Measurements from ENCODE around the gene WNK2. TPM values are rescaled to one million over a fixed set of nuclear protein-coding genes. Genes with fewer than 3 reads are reported as not detected.

Gene WNK2
- total RNA-seq, 1 donor from 2014 or later = 0.06 TPM

GRCh38 chr9:93198117-93198837 lies 14.3 kb downstream of the WNK2 start:
- DNase-seq (ENCODE audit: extremely low read depth, low read depth, low spot score) = no peak

DNA sequence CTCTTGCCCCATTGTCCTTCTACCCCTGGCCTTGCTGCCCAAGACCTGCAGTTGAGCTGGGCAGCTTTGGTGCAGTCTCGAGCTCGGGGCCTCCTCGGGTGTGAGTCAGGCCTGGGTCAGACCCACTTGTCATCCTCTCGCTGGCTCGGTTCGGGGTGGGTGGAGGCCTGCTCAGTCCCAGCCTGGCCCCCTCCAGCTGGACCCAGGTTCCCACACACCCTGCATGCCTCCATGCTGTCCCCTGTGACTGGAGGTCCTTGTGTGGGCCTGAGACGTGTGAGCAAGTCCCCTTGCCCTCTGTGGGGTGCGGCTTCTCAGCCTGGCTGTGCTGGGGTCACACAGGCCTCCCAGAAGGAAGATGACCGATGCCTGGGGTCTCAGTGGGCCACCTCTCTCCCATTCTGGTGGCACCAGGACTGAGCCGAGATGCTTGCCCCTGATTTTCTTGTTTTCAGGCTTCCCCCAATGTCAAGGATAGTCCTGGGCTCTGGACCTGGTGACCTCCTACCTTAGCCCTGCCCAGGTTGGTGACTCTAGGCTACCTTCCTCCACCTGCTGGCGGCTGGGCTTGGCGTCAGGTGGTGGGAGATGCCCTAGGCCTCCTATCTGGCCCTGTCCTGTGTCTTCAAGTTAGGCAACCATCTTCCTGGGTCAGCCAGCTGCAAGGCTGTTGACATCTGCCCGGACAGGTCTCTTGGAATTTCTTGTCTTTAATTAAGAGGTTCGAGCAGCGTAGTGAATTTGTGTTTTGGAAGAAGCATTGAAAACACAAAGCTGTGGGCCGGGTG lies 15.1 kb downstream of the WNK2 start:
- DNase-seq (ENCODE audit: extremely low read depth, low read depth, low spot score) = no peak

DNA sequence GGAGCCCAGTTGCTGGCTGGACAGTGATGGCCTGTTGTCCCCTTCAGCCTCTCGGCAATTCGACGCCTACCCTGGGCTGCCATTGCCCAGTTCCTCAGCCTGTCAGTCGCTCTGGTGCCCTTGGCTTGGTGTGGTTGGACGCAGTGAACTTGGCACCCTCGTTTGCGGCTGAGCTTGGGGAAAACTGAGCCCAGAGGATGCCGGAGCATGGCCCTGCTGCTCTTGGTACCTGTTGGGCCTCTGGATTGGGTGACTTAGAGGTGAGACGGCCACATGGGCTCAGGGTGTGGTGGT lies 16.5 kb downstream of the WNK2 start:
- DNase-seq (ENCODE audit: extremely low read depth, low read depth, low spot score) = no peak

- DNase-seq (ENCODE audit: extremely low read depth, low read depth, low spot score) = no peak
Observed at GRCh38 chr9:93200989-93201334, 17.0 kb downstream of the WNK2 start.

DNA sequence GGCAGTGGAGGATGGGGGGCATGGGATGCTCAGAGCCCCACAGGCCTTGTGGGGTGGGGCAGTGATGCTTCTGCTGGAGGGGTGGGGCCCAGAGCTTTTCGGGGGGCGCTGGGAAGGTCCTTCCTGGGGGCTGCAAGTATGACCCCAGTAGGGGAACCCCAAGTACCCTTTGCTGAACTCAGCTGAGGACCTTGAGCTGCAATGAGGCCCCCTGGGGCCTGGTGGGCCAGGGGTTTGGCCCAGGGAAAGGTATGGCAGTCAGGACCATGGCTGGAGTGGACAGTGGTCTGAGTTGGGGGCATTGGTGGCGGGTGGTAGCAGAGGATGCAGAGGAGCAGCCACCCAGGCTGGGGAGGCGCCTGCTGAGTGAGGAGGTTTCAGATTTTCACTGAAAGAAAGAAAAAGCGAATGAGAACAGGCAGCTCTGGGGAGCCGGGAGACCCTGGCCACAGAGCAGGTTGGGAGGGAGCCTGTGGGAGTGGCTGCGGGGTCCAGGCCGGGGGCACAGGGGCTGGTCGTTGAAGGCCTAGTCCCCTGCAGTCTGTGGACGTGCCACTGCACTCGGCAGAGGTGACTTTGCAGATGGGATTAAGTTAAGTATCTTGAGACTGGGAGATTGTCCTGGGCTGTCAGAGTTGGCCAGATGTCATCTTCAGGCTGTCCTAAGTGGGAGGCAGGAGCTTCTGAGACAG lies 19.2 kb downstream of the WNK2 start:
- DNase-seq (ENCODE audit: extremely low read depth, low read depth, low spot score) = no peak

DNA sequence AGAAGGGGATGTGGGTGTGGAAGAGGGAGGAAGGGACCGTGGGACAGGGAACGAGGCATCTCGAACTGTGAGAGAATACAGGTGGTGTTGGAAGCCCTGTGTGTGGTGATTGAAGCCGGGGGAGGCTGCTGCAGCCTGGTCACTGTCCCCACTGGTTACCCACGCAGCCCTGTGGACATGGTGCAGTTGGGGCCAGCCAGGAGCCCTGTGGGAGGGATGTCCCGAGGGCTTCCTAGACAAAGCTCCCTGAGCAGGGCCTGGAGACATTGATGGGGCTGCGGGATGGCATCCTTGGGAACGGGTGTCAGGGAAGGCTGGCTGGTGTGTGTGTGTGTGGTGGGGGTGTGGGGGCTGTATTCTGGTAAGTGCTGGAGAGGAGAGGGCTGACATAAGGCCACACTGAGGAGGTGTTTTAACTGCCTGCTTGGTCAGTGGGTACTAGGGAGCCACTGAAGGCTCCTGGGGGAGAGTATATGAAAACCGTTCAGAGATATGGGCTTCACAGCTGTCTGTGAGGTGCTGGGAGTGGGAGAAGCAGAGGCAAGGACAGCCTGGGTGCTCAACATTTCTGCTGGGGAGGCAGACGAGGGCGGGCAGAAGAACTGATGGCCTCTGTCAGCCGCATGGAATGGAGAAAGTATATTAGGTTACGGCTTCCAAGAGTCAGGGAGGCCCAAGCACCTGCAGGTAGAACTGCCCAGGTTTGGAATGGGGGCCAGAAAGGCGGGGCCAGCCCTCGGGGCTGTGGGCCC lies 20.0 kb downstream of the WNK2 start:
- DNase-seq (ENCODE audit: extremely low read depth, low read depth, low spot score) = no peak

- DNase-seq (ENCODE audit: extremely low read depth, low read depth, low spot score) = no peak
Observed at GRCh38 chr9:93204470-93205043, 20.6 kb downstream of the WNK2 start.

DNA sequence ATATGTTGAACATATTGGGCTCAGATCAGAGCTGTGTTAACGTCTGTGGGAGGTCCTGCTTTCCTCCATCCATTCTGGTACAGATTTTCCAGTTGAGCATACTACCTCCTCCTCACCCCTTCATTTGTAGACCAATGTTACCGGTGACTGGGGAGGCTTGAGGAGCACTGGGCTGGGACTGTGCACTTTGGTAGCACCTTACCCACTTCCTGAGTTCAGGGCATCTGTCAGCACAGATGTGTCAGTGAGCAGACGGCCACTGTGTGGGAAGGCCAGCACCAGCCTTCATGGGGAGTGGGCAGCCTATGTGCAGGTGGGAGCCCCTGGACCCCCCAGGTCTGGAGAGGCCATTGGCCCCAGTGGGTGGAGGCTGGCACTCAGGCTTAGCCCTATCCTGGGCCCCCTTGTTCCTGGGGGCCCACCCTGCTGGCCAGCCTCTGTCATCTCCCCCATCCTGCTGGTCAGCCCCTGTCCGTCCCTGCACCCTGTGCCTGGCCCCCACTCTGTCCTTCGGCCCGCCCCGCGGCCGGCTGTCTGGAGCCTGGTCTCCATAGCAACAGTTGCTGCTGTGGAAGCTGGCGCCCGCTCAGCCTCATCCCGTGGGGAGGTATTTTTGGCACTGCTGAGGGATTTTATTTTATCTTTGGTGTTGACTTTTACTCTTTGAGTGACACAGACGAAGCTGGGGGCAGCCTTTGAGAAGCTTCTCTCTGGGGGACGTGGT lies 21.3 kb downstream of the WNK2 start:
- no peak for DNase-seq (ENCODE audit: extremely low read depth, low read depth, low spot score)

DNA sequence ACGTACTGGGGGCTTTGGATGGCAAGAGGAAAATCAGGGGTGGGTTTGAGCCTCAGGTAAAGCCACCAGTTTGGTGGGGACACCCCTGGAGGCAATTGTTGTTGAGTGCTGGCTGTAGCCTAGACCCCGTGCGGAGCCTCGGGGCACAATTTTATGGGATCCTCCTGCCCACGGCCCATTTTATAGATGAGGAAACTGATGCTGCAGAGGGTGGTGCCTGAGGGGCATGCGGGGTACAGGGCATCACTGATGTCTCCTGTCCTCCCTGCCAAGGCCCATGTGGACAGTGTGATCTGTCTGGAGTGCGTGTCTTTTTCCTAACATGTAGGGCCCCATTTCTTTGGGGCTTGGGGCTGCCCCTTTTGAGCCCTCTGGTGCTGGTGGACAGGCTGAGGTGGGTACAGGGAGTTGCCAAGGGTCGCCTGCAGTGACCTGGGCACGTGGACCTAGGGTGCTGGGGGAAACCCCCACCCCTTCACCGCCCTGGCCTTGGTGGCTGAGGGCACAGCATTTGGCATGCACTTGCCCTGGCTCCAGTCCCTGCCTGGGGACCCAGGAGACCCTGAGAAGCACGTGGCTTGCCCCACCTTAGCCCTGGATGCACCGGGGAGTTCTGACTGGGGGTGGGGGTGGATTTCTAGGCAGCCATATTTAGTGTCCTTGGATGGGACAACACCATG lies 22.1 kb downstream of the WNK2 start:
- DNase-seq (ENCODE audit: extremely low read depth, low read depth, low spot score) = no peak

GRCh38 chr9:93206576-93207155 lies 22.7 kb downstream of the WNK2 start:
- no peak for DNase-seq (ENCODE audit: extremely low read depth, low read depth, low spot score)

GRCh38 chr9:93207326-93207814 lies 23.4 kb downstream of the WNK2 start:
- no peak for DNase-seq (ENCODE audit: extremely low read depth, low read depth, low spot score)

DNA sequence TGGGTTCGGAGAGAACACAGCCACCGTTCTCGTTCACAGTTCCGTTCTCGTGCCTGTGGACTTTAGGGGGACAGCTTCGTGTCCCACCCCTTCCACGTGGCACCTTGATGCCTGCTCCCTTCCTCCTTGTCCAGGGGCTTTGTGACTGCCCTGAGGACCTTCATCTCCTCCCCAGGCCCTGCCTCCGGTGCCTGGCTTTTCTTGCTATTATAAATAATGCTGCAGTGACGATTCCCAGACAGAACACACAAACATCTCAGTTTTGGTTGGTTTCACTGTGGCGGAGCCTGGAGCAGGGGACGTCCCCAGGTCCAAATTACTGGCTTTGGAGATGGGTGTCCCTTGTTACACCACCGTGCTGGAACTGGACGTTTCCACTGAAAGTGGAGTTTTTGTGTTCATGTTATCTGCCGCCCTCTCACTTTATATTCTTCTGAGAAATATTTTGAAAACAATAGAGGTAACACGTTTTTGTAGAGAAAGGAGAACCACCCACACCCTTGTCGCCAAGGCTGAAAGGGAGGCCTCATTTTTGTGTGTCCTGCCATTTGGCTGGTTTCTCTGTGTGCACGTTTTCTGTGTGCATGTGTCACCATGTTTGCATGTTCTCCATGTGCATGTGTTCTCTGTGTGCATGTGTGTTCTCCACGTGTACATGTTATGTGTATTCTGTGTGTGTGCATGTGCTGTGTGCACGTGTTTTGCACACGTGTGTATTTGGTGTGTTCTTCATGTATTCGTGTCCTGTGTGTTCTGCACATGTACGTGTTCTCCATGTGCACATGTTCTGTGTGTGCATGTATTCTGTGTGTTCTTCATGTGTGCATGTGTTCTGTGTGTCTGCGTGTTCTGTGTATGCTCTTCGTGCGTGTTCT lies 24.2 kb downstream of the WNK2 start:
- DNase-seq (ENCODE audit: extremely low read depth, low read depth, low spot score) = no peak

GRCh38 chr9:93209097-93209496 lies 25.2 kb downstream of the WNK2 start:
- no peak for DNase-seq (ENCODE audit: extremely low read depth, low read depth, low spot score)

DNA sequence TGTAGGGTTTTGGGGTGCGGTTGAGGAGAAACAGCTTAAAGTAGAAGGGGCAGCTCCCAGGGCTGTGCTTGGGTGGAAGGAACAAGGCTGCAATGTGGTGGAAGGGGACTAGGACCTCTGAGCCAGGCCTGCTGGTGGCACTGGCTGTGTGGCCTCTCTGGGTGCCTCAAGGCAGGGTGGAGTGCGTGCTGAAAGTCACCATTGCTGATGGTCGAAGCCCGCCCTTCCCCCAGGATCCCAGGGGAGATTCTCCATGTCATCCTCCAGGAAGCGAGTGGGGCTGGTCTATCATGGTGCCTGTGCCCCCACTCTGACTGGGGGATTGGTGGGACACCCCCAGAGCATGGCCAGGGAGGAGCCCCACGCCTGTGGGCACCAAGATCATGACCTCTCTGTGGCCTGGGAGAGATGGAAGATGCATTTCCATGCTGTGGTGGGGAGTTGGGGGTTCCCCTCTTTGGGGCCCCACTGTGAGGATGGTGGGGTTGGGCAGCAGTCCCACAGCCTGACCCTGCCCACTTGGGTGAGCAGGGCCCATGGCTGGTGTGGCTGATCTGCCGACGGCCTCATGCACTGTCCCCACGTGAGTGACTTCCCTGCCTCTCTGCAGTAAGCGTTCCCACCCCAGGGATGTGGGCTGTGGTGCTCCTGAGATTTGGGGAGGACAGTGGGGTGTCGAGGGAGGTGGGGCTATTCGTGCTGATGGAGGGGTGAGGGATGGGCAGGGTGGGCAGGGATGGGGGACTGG lies 25.8 kb downstream of the WNK2 start:
- DNase-seq (ENCODE audit: extremely low read depth, low read depth, low spot score) = no peak

GRCh38 chr9:93210324-93210973 lies 26.5 kb downstream of the WNK2 start:
- DNase-seq (ENCODE audit: extremely low read depth, low read depth, low spot score) = no peak

DNA sequence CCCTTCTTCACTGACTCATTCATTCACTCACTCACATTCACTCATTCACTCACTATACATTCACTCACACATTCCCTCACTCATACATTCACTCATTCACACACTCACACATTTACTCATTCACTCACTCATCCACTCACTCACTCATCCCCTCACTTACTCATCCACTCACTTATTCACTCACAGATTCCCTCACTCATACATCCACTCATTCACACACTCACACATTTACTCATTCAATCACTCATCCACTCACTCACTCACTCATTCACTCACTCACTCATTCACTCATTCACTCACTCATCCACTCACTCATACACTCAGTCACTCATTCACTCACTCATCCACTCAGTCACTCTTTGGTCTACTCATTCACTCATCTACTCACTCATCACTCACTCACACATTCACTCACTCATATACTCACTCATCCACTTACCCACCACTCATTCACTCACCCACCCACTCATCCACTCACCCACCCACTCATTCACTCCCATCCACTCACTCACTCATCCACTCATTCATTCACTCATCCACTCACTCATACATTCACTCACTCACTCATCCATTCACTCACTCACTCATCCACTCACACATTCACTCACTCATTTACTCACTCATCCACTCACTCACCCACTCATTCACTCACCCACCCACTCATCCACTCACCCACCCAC lies 27.2 kb downstream of the WNK2 start:
- DNase-seq (ENCODE audit: extremely low read depth, low read depth, low spot score) = no peak

DNA sequence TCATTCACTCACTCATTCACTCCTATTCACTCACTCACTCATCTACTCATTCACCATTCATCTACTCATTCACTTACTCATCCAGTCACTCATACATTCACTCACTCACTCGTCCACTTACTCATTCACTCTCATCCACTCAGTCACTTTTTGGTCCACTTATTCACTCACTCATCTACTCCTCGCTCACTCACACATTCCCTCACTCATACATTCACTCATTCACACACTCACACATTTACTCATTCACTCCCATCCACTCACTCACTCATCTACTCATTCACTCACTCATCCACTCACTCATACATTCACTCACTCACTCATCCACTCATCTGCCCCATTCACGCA lies 27.7 kb downstream of the WNK2 start:
- DNase-seq (ENCODE audit: extremely low read depth, low read depth, low spot score) = no peak

Data from glomerular endothelial cell (primary cell).